Adrenal gland (tissue), 12 donors: ENCODE measurements around the gene CAPRIN1. TPM values are rescaled to one million over a fixed set of nuclear protein-coding genes. Genes with fewer than 3 reads are reported as not detected.

Experiments used
- DNase-seq, 7 donors: peaks; one replicate each; pipeline ENCODE4 v3.0.0-alpha.2; 2019 to 2020
- H3K27ac ChIP-seq, 5 donors: fragments of 200-600 bp; sonication (generic) in 4 of 5; 1 replicate in 3 of 5; 2 replicates in 2 of 5; pipeline versions ENCODE4 v1.5.1 to v1.8.0; 2016 to 2020; ENCODE audit warnings: mild to moderate bottlenecking in 1 of 5
- H3K27me3 ChIP-seq: fragments of 200-600 bp; 2 replicates; pipeline ENCODE4 v1.8.0; 2021
- H3K36me3 ChIP-seq, 2 donors: fragments of 200-600 bp; replicated peaks in 1 of 2; 1 replicate in 1 of 2; 2 replicates in 1 of 2; pipeline versions ENCODE4 v1.5.1 to v1.8.0; 2018 to 2022
- H3K4me1 ChIP-seq, 2 donors: fragments of 200-600 bp; replicated peaks in 1 of 2; 1 replicate in 1 of 2; 2 replicates in 1 of 2; pipeline versions ENCODE4 v1.5.1 to v1.8.0; 2018 to 2021
- H3K4me3 ChIP-seq, 4 donors: fragments of 200-600 bp; sonication (generic) in 3 of 4; one replicate each; pipeline ENCODE4 v1.5.1; 2016 to 2018
- H3K9me3 ChIP-seq, 3 donors: fragments of 200-600 bp; sonication (generic) in 1 of 3; replicated peaks in 1 of 3; 1 replicate in 2 of 3; 2 replicates in 1 of 3; pipeline versions ENCODE4 v1.5.1 to v1.8.0; 2016 to 2021
- POLR2A ChIP-seq, 2 donors: fragments of 450-650 bp; IDR thresholded peaks; one replicate each; pipeline ENCODE4 v1.6.1; 2017; ENCODE audit warnings: antibody characterized with exemption in 2 of 2, mild to moderate bottlenecking in 2 of 2, moderate library complexity in 1 of 2
- WGBS, 4 donors: extraction: QIAGEN DNeasy Blood & Tissue Kit in 2 of 4; methylation state at CpG; one replicate each; pipeline versions ENCODE4 v1.1.5 to v1.1.7; 2013 to 2017; 5-methylcytosine and 5-hydroxymethylcytosine counted together
- intact Hi-C, 2 donors: fragments of 100-400 bp; cut with DNase I; formaldehyde crosslinking; loops; one replicate each; pipeline versions ENCODE4 v1.14.1 to v1.15.0; 2022 to 2023
- polyA plus RNA-seq, 3 donors: library from polyadenylated mRNA; stranded (reverse); fragments of 200-250 nt in 2 of 3; fragments of 350-450 nt in 1 of 3; fragmentation: Illumina TruSeq in 1 of 3; extraction: RNeasy Lipid Tissue Mini Kit (QIAGEN cat#74804) in 1 of 3; gene quantifications; one replicate each; pipeline ENCODE4 v1.2.3, GENCODE V29; 2013 to 2014
- total RNA-seq, 9 donors: library from RNA; depleted of rRNA in 4 of 9; stranded (reverse); fragments of >200 nt in 4 of 9; fragments of 120-200 nt in 1 of 9; fragmentation: NEBNext Ultra II Directional in 1 of 9; extraction: Animal tissue kit (Norgen Biotek cat#: 25700) in 1 of 9; gene quantifications; one replicate each; pipeline versions ENCODE4 v1.1.0 to v1.2.4, GENCODE V29; 2013 to 2023
- TF ChIP-seq, protein P1 (sequence below), 6 experiments: fragments of 450-650 bp in 4 of 6; fragments of 200-600 bp in 2 of 6; sonication (generic) in 1 of 6; IDR thresholded peaks; 1 replicate in 5 of 6; 2 replicates in 1 of 6; pipeline versions ENCODE4 v1.5.1 to v1.8.0; 2016 to 2021; ENCODE audit warnings: antibody characterized with exemption in 6 of 6, mild to moderate bottlenecking in 2 of 6, moderate library complexity in 1 of 6
- donor health status: healthy with polysubstance abuse.
- donor health status: Bipolar disorder and iron deficiency.
- donor health status: DM: yes; HTN: yes; CAD: no.
- donor health status: DM: no; HTN: no; CAD: no.
- donor health status: DM: no; HTN: no; CAD: no.
- donor health status: DM: yes; HTN: yes; CAD: no.

CAPRIN1 gene
- total and polyA plus RNA-seq, 12 donors, result 42.4 to 202 (median 149) TPM

DNA sequence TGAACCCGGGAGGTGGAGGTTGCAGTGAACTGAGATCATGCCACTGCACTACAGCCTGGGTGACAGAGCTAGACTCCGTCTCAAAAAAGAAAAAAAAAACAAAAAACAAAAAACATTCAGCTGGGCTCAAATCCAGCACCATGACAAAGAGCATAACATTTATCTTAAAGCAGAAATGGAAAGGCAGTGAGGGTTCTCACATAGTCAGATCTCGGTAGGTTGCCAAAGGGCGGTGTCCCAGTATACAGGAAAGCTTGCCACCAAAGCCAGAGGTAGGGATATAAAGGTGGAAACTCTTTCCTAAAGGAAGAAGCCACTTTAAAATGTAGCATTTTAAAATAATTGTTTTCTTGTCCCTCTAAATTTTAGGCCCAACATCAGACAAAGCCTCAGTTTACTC, 22.4 kb upstream of the CAPRIN1 start:
- no peaks in the 10 kb centered on the region for H3K4me1 ChIP-seq
- 71 to 81% (median 78%) methylated on average over 4 of the region's 4 CpGs for WGBS, 4 donors
- no peaks in the 10 kb centered on the region for H3K27me3 ChIP-seq
- no peaks in the 10 kb centered on the region for H3K36me3 ChIP-seq
- intact Hi-C loops, result no loop called here
- no peaks in the 10 kb centered on the region for H3K9me3 ChIP-seq
- H3K27ac ChIP-seq, result no peak overlapping the region
- H3K4me3 ChIP-seq, result no peak overlapping the region
- no peak for TF ChIP-seq POLR2A (IDR thresholded peaks at IDR 0.05)
- TF ChIP-seq, protein P1, sequence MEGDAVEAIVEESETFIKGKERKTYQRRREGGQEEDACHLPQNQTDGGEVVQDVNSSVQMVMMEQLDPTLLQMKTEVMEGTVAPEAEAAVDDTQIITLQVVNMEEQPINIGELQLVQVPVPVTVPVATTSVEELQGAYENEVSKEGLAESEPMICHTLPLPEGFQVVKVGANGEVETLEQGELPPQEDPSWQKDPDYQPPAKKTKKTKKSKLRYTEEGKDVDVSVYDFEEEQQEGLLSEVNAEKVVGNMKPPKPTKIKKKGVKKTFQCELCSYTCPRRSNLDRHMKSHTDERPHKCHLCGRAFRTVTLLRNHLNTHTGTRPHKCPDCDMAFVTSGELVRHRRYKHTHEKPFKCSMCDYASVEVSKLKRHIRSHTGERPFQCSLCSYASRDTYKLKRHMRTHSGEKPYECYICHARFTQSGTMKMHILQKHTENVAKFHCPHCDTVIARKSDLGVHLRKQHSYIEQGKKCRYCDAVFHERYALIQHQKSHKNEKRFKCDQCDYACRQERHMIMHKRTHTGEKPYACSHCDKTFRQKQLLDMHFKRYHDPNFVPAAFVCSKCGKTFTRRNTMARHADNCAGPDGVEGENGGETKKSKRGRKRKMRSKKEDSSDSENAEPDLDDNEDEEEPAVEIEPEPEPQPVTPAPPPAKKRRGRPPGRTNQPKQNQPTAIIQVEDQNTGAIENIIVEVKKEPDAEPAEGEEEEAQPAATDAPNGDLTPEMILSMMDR (IDR thresholded peaks at IDR 0.05), result no peak
- DNase-seq, result no peak

DNA sequence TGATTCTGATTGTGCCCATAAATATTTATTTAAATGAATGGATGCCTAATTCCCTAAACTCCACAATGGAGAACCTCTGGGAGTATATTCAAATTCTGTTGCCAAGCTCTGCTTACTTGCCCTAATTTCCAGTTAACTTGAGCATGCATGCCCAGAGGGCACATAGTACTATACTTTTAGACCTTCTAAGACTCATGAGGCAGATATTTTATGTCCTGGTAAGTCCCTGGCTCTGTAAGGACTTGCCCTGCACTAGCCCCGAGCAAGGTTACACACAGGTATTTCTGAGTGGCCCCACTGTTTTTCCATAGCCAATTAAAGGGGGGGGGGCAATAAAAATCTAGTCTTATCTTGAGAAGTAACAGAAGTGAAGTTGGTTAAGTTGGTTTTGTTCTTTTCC, 21.1 kb upstream of the CAPRIN1 start:
- intact Hi-C loops, result no loop called here
- TF ChIP-seq, protein P1 (IDR thresholded peaks at IDR 0.05), result no peak
- no peak for TF ChIP-seq POLR2A (IDR thresholded peaks at IDR 0.05)
- Histone ChIP-seq H3K4me1 (no peaks in the 10 kb centered on the region), H3K27ac (no peak overlapping the region), H3K27me3 (no peaks in the 10 kb centered on the region), H3K4me3 (no peak overlapping the region), H3K36me3 (no peaks in the 10 kb centered on the region), H3K9me3 (no peaks in the 10 kb centered on the region)
- DNase-seq, result no peak
- 57 to 89% (median 79%) methylated on average over 1 of the region's 1 CpG for WGBS, 4 donors

DNA sequence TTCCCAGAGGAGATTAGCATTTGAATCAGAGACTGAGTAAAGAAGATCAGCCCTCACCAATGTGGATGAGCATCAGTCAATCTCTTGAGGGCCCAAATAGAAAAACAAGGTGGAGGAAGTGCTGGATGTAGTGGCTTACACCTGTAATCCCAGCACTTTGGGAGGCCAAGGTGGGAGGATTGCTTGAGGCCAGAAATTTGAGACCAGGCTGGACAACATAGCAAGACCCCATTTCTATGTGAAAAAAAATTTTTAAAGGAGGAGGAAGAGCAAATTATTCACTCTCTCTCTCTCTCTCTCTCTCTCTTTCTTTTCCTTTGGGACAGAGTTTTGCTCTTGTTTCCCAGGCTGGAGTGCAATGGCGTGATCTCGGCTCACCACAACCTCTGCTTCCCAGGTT, 18.1 kb upstream of the CAPRIN1 start:
- Histone ChIP-seq H3K9me3 (no peaks in the 10 kb centered on the region), H3K36me3 (no peaks in the 10 kb centered on the region), H3K4me1 (no peaks in the 10 kb centered on the region), H3K27me3 (no peaks in the 10 kb centered on the region), H3K27ac (no peak overlapping the region), H3K4me3 (no peak overlapping the region)
- TF ChIP-seq POLR2A (IDR thresholded peaks at IDR 0.05), result no peak
- TF ChIP-seq, protein P1 (IDR thresholded peaks at IDR 0.05), result no peak
- WGBS, 4 donors, result 92 to 100% (median 98%) methylated on average over 2 of the region's 2 CpGs
- intact Hi-C loops, result no loop called here
- DNase-seq, result no peak

DNA sequence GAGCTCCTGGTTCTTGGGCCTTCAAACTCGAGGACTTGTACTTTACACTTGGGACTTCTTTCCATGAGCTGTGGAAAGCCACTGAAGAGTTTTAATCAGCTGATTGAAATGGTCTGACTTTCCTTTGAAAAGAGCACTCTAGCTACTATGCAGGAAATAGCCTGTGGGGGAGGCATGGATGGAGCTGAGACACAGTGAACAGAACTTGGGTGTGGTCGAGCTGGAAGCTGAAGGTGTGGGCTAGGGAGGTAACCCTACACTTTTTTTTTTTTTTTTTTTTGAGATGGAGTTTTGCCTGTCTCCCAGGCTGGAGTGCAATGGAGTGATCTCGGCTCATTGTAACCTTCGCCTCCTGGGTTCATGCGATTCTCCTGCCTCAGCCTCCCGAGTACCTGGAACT, 17.5 kb upstream of the CAPRIN1 start:
- no peak overlapping the region for H3K4me3 ChIP-seq
- TF ChIP-seq, protein P1 (IDR thresholded peaks at IDR 0.05), result no peak
- no peak for TF ChIP-seq POLR2A (IDR thresholded peaks at IDR 0.05)
- H3K4me1 ChIP-seq, result no peaks in the 10 kb centered on the region
- DNase-seq, result no peak
- intact Hi-C loops, result no loop called here
- no peaks in the 10 kb centered on the region for H3K9me3 ChIP-seq
- no peaks in the 10 kb centered on the region for H3K36me3 ChIP-seq
- no peaks in the 10 kb centered on the region for H3K27me3 ChIP-seq
- H3K27ac ChIP-seq, result no peak overlapping the region
- 77 to 91% (median 87%) methylated on average over 6 of the region's 6 CpGs for WGBS, 4 donors
